Esophagus muscularis mucosa (tissue), 4 donors: Measurements from ENCODE around the gene TK1. TPM values are rescaled to one million over a fixed set of nuclear protein-coding genes. Genes with fewer than 3 reads are reported as not detected.

ENCODE experiments used
- DNase-seq: peaks from one replicate; pipeline ENCODE4 v3.0.0-alpha.2; 2017; ENCODE audit errors: extremely low spot score
- H3K27ac ChIP-seq, 4 donors: fragments of 200-600 bp; sonication (generic); replicated peaks in 1 of 4; 1 replicate in 3 of 4; 2 replicates in 1 of 4; pipeline ENCODE4 v1.5.1; 2016 to 2019; ENCODE audit warnings: mild to moderate bottlenecking in 1 of 4
- H3K27me3 ChIP-seq, 4 donors: fragments of 200-600 bp; sonication (generic); one replicate each; pipeline versions ENCODE4 v1.5.1 to v1.6.0; 2016 to 2019
- H3K36me3 ChIP-seq, 4 donors: fragments of 200-600 bp; sonication (generic); one replicate each; pipeline ENCODE4 v1.5.1; 2016 to 2019
- H3K4me1 ChIP-seq, 4 donors: fragments of 200-600 bp; sonication (generic); one replicate each; pipeline ENCODE4 v1.5.1; 2016 to 2019
- H3K4me3 ChIP-seq, 4 donors: fragments of 200-600 bp; sonication (generic); 1 replicate in 2 of 4; 2 replicates in 2 of 4; pipeline ENCODE4 v1.5.1; 2016 to 2019; ENCODE audit warnings: mild to moderate bottlenecking in 4 of 4, moderate library complexity in 1 of 4
- H3K9me3 ChIP-seq, 4 donors: fragments of 200-600 bp; sonication (generic); 1 replicate in 3 of 4; 2 replicates in 1 of 4; pipeline ENCODE4 v1.5.1; 2016 to 2019
- CTCF ChIP-seq, 3 experiments: fragments of 200-600 bp in 2 of 3; fragments of 450-650 bp in 1 of 3; sonication (generic) in 2 of 3; IDR thresholded peaks; one replicate each; pipeline ENCODE4 v1.5.1; 2017 to 2019; ENCODE audit warnings: antibody characterized with exemption in 3 of 3, mild to moderate bottlenecking in 2 of 3, moderate library complexity in 1 of 3
- EP300 ChIP-seq: sonication (generic); formaldehyde crosslinking; IDR thresholded peaks from one replicate; pipeline ENCODE4 v1.6.1; 2017; ENCODE audit warnings: antibody characterized with exemption
- POLR2A ChIP-seq: fragments of 450-650 bp; IDR thresholded peaks from one replicate; pipeline ENCODE4 v1.6.1; 2017; ENCODE audit warnings: antibody characterized with exemption, moderate library complexity, mild to moderate bottlenecking, low read depth
- POLR2AphosphoS5 ChIP-seq, 2 donors: sonication (generic); formaldehyde crosslinking; IDR thresholded peaks; one replicate each; pipeline ENCODE4 v1.6.1; 2017; ENCODE audit warnings: antibody characterized with exemption in 2 of 2
- WGBS: methylation state at CpG from one replicate; pipeline ENCODE4 v1.1.5; 2018; 5-methylcytosine and 5-hydroxymethylcytosine counted together
- intact Hi-C: fragments of 100-400 bp; cut with DNase I; formaldehyde crosslinking; loops from one replicate; pipeline ENCODE4 v1.15.1; 2023
- total RNA-seq, 4 donors: library from RNA; depleted of rRNA; stranded (reverse); fragments of >200 nt; gene quantifications; one replicate each; pipeline versions ENCODE4 v1.1.0 to v1.2.1, GENCODE V29; 2016

TK1 gene
- total RNA-seq, 4 donors from 2014 or later: 7.9 to 22.1 (median 14.5) TPM

GRCh38 chr17:78170692-78171590 lies 15.9 kb downstream of the TK1 start:
- peaks cover 69 to 78% (median 77%) of the 10 kb centered on the region in 4 donors for H3K4me1 ChIP-seq
- H3K27me3 ChIP-seq: no peaks in the 10 kb centered on the region
- H3K27ac ChIP-seq: peak overlapping the region; percentile 83 to 98 (median 90)
- 86% methylated on average over 28 of the region's 31 CpGs for WGBS
- H3K9me3 ChIP-seq: no peaks in the 10 kb centered on the region
- no peak for DNase-seq
- peaks cover 0 to 29% (median 22%) of the 10 kb centered on the region in 4 donors for H3K36me3 ChIP-seq
- intact Hi-C loops: loop anchor here (5.0 kb wide), 2 partner anchors 59 to 186 kb away; no protein-coding TSS in a partner anchor
- TF ChIP-seq POLR2AphosphoS5 (IDR thresholded peaks at IDR 0.05) (no peak), POLR2A (no peak), EP300 (no peak), CTCF (IDR thresholded peaks at IDR 0.05) (no peak)
- no peak overlapping the region for H3K4me3 ChIP-seq

GRCh38 chr17:78168903-78169793 lies 17.7 kb downstream of the TK1 start:
- Histone ChIP-seq H3K9me3 (no peaks in the 10 kb centered on the region), H3K4me1 (peaks cover 51 to 60% (median 59%) of the 10 kb centered on the region in 4 donors), H3K27ac (peak overlapping the region; percentile 91 to 98 (median 95)), H3K36me3 (peaks cover 0 to 29% (median 22%) of the 10 kb centered on the region in 4 donors), H3K4me3 (peak overlapping the region; percentile 75 to 99 (median 86)), H3K27me3 (no peaks in the 10 kb centered on the region)
- peak; percentile 94 for DNase-seq
- 80% methylated on average over 1 of the region's 38 CpGs for WGBS
- TF ChIP-seq POLR2A (no peak), POLR2AphosphoS5 (IDR thresholded peaks at IDR 0.05) (no peak), EP300 (no peak), CTCF (IDR thresholded peaks at IDR 0.05) (no peak)
- intact Hi-C loops: loop anchor here (5.0 kb wide), 1 partner anchor 83 kb away; no protein-coding TSS in a partner anchor

DNA sequence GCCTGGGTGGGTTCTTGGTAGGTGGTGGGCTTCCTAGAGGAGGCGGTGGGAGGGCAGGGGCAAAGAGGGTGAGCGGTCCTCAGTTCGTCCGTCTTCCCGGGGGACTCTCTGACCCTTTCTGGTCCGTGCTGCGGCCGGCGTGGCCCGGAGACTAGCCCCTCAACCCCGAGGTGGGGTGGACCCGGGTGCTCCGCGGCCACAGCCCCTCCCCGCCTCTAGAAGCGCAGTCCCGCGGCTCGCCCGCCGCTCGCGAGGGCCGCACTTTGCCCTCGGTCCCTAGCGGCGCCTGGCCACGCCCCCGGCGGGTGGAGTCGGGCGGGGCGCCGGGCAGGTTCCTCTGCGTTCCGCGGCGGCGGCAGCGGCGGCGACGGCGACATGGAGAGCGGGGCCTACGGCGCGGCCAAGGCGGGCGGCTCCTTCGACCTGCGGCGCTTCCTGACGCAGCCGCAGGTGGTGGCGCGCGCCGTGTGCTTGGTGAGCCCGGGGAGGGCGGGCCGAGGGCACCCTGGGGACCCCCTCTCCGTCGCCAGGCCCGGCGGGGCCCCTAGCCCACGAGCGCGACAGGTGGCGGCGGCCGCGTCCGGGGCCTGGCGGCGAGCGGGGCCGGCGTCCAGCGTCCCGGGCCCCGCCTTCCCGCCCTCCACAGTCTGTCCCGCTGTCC lies 18.5 kb downstream of the TK1 start, which contains the start of gene SYNGR2:
TSS of gene SYNGR2 (plus strand) at position 340 of the 661 bp plus-strand sequence. CDS start at position 376, 36 bp downstream.
- intact Hi-C loops: loop anchor here (5.0 kb wide), 1 partner anchor 84 kb away; no protein-coding TSS in a partner anchor
- WGBS: 0% methylated on average over 1 of the region's 84 CpGs

More for the DNA sequence above, 18.5 kb downstream of the TK1 start, which contains the start of gene SYNGR2:
- peaks cover 0 to 29% (median 22%) of the 10 kb centered on the region in 4 donors for H3K36me3 ChIP-seq
- peak within 1 kb of the TSS; percentile 91 to 98 (median 95) for H3K27ac ChIP-seq
- H3K4me3 ChIP-seq: peak within 1 kb of the TSS; percentile 75 to 99 (median 86)
- DNase-seq: no peak
- peaks cover 43 to 52% (median 51%) of the 10 kb centered on the region in 4 donors for H3K4me1 ChIP-seq
- H3K9me3 ChIP-seq: no peaks in the 10 kb centered on the region
- no peaks in the 10 kb centered on the region for H3K27me3 ChIP-seq
- peak; percentile 83 for TF ChIP-seq POLR2A
- no peak for TF ChIP-seq EP300
- peak in 1 of 3 experiments; percentile 14 for TF ChIP-seq CTCF (IDR thresholded peaks at IDR 0.05)
- TF ChIP-seq POLR2AphosphoS5 (IDR thresholded peaks at IDR 0.05): peak; percentile 74 to 88
